HUES48 (cell line): ENCODE results near the gene GLTP.

ENCODE experiments used
- H3K27ac ChIP-seq: one replicate; pipeline ENCODE4 v1.7.0; 2013; ENCODE audit warnings: low read depth, low read length, inconsistent platforms
- H3K27me3 ChIP-seq: 2 replicates; pipeline ENCODE4 v1.6.1; 2013; ENCODE audit warnings: mild to moderate bottlenecking, low read length; ENCODE audit not compliant: control insufficient read depth, insufficient read depth
- H3K36me3 ChIP-seq: 2 replicates; pipeline ENCODE4 v1.6.1; 2013; ENCODE audit warnings: low read length; ENCODE audit not compliant: control insufficient read depth, insufficient read depth
- H3K4me1 ChIP-seq: 2 replicates; pipeline ENCODE4 v1.6.1; 2013; ENCODE audit warnings: mild to moderate bottlenecking, low read length; ENCODE audit not compliant: control insufficient read depth, insufficient read depth
- H3K4me3 ChIP-seq: 2 replicates; pipeline ENCODE4 v1.5.1; 2013; ENCODE audit warnings: mild to moderate bottlenecking, low read depth, low read length
- H3K9ac ChIP-seq: 2 replicates; pipeline ENCODE4 v1.6.1; 2013; ENCODE audit warnings: mild to moderate bottlenecking, low read depth, low read length, moderate library complexity
- H3K9me3 ChIP-seq: 2 replicates; pipeline ENCODE4 v1.6.1; 2013; ENCODE audit warnings: low read length; ENCODE audit not compliant: control insufficient read depth, insufficient read depth

The GLTP gene

DNA sequence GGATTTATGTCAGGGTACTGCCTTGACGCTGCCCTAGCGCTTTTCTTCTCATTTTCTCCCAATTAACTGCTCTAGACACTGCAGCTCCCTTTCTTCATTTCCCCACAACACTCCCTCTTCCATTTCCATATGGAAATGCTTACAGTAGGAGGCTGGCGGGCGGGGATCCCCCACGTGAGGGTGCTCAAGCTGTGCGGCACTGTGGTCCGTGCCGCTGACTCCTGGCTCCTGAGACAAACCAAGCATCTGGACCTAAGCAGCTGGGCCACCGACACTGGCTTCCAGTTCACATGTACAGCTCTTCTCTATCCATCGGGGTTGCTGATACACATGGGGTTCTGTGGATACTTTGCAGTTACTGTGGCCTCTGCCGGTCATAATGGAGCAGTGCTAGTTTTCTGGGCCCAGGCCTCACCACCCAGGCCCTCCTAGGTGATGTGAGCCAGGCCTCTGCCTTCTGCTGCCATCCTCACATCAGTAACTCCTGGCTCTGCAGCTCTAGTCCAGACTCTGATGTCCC is 40.0 kb upstream of the GLTP start:
- Histone ChIP-seq H3K4me3 (no peak overlapping the region), H3K27me3 (no peaks in the 10 kb centered on the region), H3K9me3 (no peaks in the 10 kb centered on the region), H3K9ac (no peak overlapping the region), H3K27ac (no peak overlapping the region), H3K36me3 (peaks cover 4% of the 10 kb centered on the region; the same call in 1 of the 2 replicates), H3K4me1 (no peaks in the 10 kb centered on the region)

GRCh38 chr12:109919456-109919855 is 39.1 kb upstream of the GLTP start:
- Histone ChIP-seq H3K9ac (no peak overlapping the region), H3K4me1 (no peaks in the 10 kb centered on the region), H3K4me3 (no peak overlapping the region), H3K36me3 (peaks cover 9% of the 10 kb centered on the region; the same call in 1 of the 2 replicates), H3K27ac (no peak overlapping the region), H3K9me3 (no peaks in the 10 kb centered on the region), H3K27me3 (no peaks in the 10 kb centered on the region)

GRCh38 chr12:109916045-109916444 is 35.7 kb upstream of the GLTP start:
- H3K9me3 ChIP-seq: no peaks in the 10 kb centered on the region
- H3K4me3 ChIP-seq: no peak overlapping the region
- peaks cover 9% of the 10 kb centered on the region; the same call in 1 of the 2 replicates for H3K36me3 ChIP-seq
- no peak overlapping the region for H3K9ac ChIP-seq
- H3K27ac ChIP-seq: no peak overlapping the region
- no peaks in the 10 kb centered on the region for H3K27me3 ChIP-seq
- no peaks in the 10 kb centered on the region for H3K4me1 ChIP-seq

DNA sequence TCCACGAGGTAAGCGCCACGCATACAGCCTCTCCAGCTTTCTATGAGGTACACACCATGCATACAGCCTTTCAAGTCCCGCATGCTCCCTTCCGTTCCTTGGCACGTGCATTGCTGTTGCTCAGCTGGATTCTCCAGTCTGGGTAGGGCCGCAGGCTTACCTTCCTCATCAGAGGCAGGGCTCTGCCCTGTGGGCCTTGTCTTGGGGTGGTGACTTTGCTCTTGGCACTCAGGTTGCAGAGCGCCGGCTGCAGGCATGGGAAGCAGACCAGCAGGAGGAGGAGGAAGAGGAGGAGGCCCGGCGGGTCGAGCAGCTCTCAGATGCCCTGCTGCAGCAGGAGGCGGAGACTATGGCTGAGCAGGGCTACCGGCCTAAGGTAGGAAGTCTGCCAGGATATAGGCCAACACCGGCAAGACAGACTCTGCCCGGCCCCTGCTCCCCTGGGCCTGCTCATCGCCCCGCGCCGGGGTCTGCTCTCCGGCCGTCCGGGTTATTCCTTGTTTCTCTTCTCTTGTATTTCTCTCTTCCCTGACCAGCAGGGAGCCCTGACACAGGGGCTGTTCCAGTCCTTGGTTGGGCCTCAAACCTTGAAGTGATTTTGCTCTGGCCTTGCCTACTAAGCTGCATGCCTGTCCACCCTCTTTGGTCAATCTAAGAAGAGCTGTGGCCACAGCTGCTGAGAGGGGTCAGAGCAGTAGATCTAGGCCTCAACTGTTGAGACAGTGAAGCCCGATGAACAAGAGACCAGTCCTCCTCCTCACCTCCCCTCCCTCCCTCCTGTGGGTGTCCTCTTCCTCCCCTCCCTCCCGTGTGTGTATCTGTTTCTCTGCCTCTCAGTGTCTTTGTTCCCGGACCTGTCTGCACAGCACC is 35.1 kb upstream of the GLTP start:
- no peak overlapping the region for H3K27ac ChIP-seq
- H3K9ac ChIP-seq: no peak overlapping the region
- peaks cover 9% of the 10 kb centered on the region; the same call in 1 of the 2 replicates for H3K36me3 ChIP-seq
- H3K27me3 ChIP-seq: no peaks in the 10 kb centered on the region
- no peaks in the 10 kb centered on the region for H3K9me3 ChIP-seq
- H3K4me3 ChIP-seq: no peak overlapping the region
- no peaks in the 10 kb centered on the region for H3K4me1 ChIP-seq

DNA sequence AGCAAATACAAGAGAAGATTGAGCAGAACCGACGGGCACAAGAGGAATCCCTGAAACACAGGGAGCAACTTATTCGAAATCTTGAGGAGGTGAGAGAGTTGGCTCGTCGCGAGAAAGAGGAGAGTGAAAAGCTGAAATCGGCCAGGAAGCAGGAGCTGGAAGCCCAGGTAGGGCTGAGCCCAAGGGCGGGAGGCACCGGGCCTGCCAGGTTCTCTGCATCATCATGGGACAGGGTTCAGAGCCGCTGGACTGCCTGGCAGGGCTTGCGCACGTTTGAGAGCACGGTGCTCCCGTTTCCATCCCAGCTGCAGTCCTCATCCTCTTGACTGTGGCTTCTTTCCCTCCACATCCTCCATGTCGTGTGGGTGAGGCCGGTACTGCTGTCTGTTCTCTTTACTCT is 34.1 kb upstream of the GLTP start:
- H3K27me3 ChIP-seq: no peaks in the 10 kb centered on the region
- H3K4me3 ChIP-seq: no peak overlapping the region
- no peak overlapping the region for H3K27ac ChIP-seq
- peaks cover 9% of the 10 kb centered on the region; the same call in 1 of the 2 replicates for H3K36me3 ChIP-seq
- no peaks in the 10 kb centered on the region for H3K4me1 ChIP-seq
- no peaks in the 10 kb centered on the region for H3K9me3 ChIP-seq
- no peak overlapping the region for H3K9ac ChIP-seq

GRCh38 chr12:109912855-109913321 is 32.5 kb upstream of the GLTP start:
- peaks cover 15% of the 10 kb centered on the region; the same call in 1 of the 2 replicates for H3K36me3 ChIP-seq
- 0 out of 2 replicates have a peak, but pooled peaks cover 7% of the 10 kb centered on the region for H3K27me3 ChIP-seq
- no peaks in the 10 kb centered on the region for H3K9me3 ChIP-seq
- H3K27ac ChIP-seq: no peak overlapping the region
- H3K4me1 ChIP-seq: no peaks in the 10 kb centered on the region
- H3K9ac ChIP-seq: no peak overlapping the region
- no peak overlapping the region for H3K4me3 ChIP-seq

DNA sequence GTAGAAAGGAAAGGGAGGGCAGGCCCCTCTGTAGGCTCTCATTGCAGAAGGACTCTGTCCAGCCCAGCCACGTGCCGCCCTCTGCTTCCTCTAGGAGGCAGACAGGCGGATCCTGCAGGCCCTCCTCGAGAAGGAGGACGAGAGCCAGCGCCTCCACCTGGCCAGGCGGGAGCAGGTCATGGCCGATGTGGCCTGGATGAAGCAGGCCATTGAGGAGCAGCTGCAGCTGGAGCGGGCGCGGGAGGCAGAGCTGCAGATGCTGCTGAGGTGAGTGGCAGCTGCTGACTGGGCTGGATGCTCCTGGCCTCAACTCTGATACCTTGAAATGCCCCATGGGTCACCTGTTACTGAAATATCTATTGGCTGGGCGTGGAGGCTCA is 30.6 kb upstream of the GLTP start:
- Histone ChIP-seq H3K36me3 (peaks cover 11% of the 10 kb centered on the region; the same call in 1 of the 2 replicates), H3K27me3 (peaks cover 24% of the 10 kb centered on the region; the same call in 1 of the 2 replicates), H3K27ac (no peak overlapping the region), H3K9me3 (no peaks in the 10 kb centered on the region), H3K4me1 (no peaks in the 10 kb centered on the region), H3K4me3 (no peak overlapping the region), H3K9ac (no peak overlapping the region)

DNA sequence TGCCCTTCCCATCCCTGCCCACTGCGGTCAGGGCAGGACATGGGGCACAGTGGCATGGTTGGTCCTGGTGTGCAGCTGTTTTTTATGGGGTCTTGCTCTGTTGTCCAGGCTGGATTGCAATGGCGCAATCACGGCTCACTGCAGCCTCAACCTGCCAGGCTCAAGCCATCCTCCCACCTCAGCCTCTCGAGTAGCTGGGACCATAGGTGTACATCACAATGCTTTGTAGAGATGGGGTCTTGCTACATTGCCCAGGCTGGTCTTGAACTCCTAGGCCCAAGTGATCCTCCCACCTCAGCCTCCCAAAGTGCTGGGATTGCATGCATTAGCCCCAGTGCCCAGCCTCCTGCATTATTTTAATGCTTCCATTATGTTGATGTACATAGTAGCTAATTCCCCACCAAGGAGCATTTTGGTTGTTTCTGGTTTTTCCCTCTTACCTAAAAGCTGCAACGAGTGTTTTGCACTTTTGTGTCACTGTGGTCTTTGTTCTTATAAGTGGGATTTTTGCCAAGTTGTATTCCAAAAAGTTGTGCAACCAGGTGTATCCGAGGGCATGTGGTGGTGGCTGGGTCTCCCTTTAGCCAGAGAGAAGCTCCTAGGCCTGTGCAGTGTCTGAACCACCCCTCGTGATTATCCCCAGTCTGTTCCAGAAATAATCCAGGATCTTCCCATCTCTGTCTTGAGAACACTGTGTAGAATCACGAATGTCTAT is 30.1 kb upstream of the GLTP start:
- Histone ChIP-seq H3K4me3 (no peak overlapping the region), H3K36me3 (peaks cover 11% of the 10 kb centered on the region; the same call in 1 of the 2 replicates), H3K9me3 (no peaks in the 10 kb centered on the region), H3K27me3 (peaks cover 29% of the 10 kb centered on the region), H3K9ac (no peak overlapping the region), H3K4me1 (no peaks in the 10 kb centered on the region), H3K27ac (no peak overlapping the region)

- Histone ChIP-seq H3K27ac (no peak overlapping the region), H3K36me3 (peaks cover 6% of the 10 kb centered on the region; the same call in 1 of the 2 replicates), H3K9ac (no peak overlapping the region), H3K27me3 (peaks cover 77% of the 10 kb centered on the region), H3K4me3 (no peak overlapping the region), H3K4me1 (peaks cover 15% of the 10 kb centered on the region), H3K9me3 (no peaks in the 10 kb centered on the region)
These were observed 25.0 kb upstream of the GLTP start for GRCh38 chr12:109905301-109905700.

DNA sequence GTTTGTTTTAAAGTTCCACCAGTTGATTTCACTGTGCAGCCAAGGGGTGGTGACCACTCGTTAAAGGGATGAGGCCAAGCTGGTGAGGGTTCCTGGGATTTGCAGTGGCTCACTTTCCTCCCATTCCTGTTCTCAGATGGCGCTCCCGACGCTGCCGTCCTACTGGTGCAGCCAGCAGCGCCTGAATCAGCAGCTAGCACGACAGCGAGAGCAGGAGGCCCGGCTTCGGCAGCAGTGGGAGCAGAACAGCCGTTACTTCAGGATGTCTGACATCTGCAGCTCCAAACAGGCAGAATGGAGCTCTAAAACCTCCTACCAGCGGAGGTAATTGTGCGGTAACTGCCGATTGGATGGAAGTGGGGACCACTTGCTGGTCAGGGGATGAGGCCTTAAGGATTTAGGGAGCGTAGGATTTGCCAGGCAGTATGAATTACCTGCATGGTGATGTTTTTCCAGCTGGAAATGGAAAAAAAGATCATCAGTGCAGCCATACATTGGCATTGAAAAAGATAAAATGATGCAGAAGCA is 22.6 kb upstream of the GLTP start:
- no peak overlapping the region for H3K9ac ChIP-seq
- H3K4me3 ChIP-seq: no peak overlapping the region
- peaks cover 94% of the 10 kb centered on the region for H3K27me3 ChIP-seq
- no peaks in the 10 kb centered on the region for H3K9me3 ChIP-seq
- H3K4me1 ChIP-seq: peaks cover 15% of the 10 kb centered on the region
- no peaks in the 10 kb centered on the region; the same call in 1 of the 2 replicates for H3K36me3 ChIP-seq
- H3K27ac ChIP-seq: no peak overlapping the region
